Measurements from ENCODE around the gene ELF4.

ELF4 gene

GRCh38 chrX:130047416-130047815 is 62.9 kb downstream of the ELF4 start:
- DNase-seq (ENCODE audit: low read depth), result no peak

- DNase-seq (ENCODE audit: low read depth), result no peak
These were observed 70.5 kb downstream of the ELF4 start for GRCh38 chrX:130039847-130040246.

GRCh38 chrX:130034178-130034577 is 76.1 kb downstream of the ELF4 start:
- DNase-seq (ENCODE audit: low read depth), result no peak

- DNase-seq (ENCODE audit: low read depth), result no peak
These were observed 77.7 kb downstream of the ELF4 start for GRCh38 chrX:130032552-130032951.

- no peak for DNase-seq (ENCODE audit: low read depth)
These were observed 79.5 kb downstream of the ELF4 start for GRCh38 chrX:130030826-130031225.

GRCh38 chrX:130028196-130028595 is 82.1 kb downstream of the ELF4 start:
- DNase-seq (ENCODE audit: low read depth), result peak; percentile 27

GRCh38 chrX:130027569-130027968 is 82.7 kb downstream of the ELF4 start:
- no peak for DNase-seq (ENCODE audit: low read depth)

- DNase-seq (ENCODE audit: low read depth), result no peak
These were observed 85.0 kb downstream of the ELF4 start for GRCh38 chrX:130025256-130025655.

- DNase-seq (ENCODE audit: low read depth), result peak; percentile 36
These were observed 86.2 kb downstream of the ELF4 start for GRCh38 chrX:130024127-130024526.

GRCh38 chrX:130020661-130021324 is 89.5 kb downstream of the ELF4 start:
- no peak for DNase-seq (ENCODE audit: low read depth)

- DNase-seq (ENCODE audit: low read depth), result no peak
These were observed 92.2 kb downstream of the ELF4 start for GRCh38 chrX:130018143-130018542.

- no peak for DNase-seq (ENCODE audit: low read depth)
These were observed 95.1 kb downstream of the ELF4 start for GRCh38 chrX:130015181-130015580.
